HEK293T (cell line): ENCODE measurements around the gene DHCR7.

Source experiments
- ARNT ChIP-seq: fragments of 450-650 bp; IDR thresholded peaks from 2 replicates; pipeline ENCODE4 v1.6.1; 2017; ENCODE audit warnings: mild to moderate bottlenecking
- ELF4 ChIP-seq: fragments of 450-650 bp; IDR thresholded peaks from 2 replicates; pipeline ENCODE4 v1.6.1; 2017; ENCODE audit warnings: antibody characterized with exemption
- FOXA1 ChIP-seq: fragments of 450-650 bp; IDR thresholded peaks from 2 replicates; pipeline ENCODE4 v1.6.1; 2016; ENCODE audit warnings: mild to moderate bottlenecking
- L3MBTL2 ChIP-seq: fragments of 450-650 bp; conservative IDR thresholded peaks from 2 replicates; pipeline ENCODE4 v1.6.1; 2016; ENCODE audit warnings: mild to moderate bottlenecking
- SP1 ChIP-seq: fragments of 450-650 bp; IDR thresholded peaks from 2 replicates; pipeline ENCODE4 v1.6.1; 2017
- ZNF384 ChIP-seq: fragments of 450-650 bp; IDR thresholded peaks from 2 replicates; pipeline ENCODE4 v1.6.1; 2016

DNA sequence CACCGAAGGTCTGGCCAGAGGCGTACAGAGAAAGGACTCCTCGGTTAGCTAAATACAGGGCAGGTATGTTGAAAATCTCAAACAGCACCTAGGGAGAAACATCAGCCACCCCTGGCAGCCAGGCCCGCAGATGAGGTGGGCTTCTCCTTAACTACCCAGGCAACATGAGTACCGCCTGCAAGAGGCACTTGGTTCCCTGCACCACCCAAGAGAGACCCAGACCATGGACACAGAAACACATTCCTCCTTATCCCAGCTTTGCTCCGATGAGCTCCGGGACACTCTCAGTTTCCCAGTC lies 53.0 kb downstream of the DHCR7 start:
- TF ChIP-seq ZNF384 (no peak), FOXA1 (no peak), ARNT (no peak), SP1 (no peak), L3MBTL2 (no peak), ELF4 (no peak)
